ENCODE data around the gene PAFAH2. TPM values are rescaled to one million over a fixed set of nuclear protein-coding genes. Genes with fewer than 3 reads are reported as not detected.
A peak's percentile ranks its signal among the peaks of the same experiment; 100 is the strongest.

The PAFAH2 gene
- 43.6 TPM for total RNA-seq

- DNase-seq (ENCODE audit: low spot score): peak; percentile 99
Measured at GRCh38 chr1:25997828-25998761, at the start of gene PAFAH2. Gene PAFAH2 (minus strand): TSS chr1:25998063. CDS start chr1:25990816, 7,247 bp downstream.

GRCh38 chr1:26047278-26047874 lies 49.5 kb upstream of the PAFAH2 start:
- DNase-seq (ENCODE audit: low spot score): no peak

DNA sequence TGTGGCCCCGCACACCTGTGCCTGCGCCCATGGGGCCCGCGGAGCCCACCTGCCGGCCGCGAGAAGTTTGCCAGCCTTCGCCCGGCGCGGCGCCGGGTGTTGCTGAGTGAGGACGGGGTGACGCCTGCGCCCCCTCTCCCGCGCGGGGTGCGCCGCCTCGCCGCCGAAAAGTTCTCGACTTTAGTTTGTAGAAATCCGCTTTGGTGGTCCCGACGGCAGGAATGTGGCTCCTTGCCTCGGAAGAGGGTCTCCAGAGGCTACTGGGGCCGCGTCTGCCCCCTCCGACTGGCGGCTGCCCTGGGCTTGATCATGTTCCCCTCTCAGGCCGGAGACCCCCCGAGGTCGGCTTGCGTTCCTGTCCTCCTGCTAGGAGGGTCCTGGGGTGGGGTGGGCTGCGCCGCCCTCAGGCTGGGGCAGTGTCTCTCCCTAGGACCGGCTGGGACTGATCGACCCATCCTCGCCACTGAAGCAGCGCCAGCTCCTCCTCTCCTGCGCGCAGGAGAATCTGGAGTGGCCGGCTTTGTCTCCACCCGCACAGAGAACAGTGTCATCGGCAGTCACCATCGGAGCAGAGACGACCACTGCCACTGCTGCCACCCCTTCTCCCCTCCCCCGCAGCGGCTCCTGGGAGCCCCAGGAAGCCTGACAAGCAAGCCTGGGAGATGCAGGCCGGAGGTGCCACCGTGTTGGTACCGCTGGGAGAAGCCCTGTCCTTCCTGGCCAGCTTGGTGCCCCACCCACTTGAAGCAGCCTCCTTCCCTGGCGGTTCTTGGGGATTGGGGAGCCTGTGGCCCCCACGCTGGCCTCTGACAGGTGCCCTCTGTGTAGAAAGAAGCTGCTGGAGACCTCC lies 48.6 kb upstream of the PAFAH2 start:
- DNase-seq (ENCODE audit: low spot score): no peak

DNA sequence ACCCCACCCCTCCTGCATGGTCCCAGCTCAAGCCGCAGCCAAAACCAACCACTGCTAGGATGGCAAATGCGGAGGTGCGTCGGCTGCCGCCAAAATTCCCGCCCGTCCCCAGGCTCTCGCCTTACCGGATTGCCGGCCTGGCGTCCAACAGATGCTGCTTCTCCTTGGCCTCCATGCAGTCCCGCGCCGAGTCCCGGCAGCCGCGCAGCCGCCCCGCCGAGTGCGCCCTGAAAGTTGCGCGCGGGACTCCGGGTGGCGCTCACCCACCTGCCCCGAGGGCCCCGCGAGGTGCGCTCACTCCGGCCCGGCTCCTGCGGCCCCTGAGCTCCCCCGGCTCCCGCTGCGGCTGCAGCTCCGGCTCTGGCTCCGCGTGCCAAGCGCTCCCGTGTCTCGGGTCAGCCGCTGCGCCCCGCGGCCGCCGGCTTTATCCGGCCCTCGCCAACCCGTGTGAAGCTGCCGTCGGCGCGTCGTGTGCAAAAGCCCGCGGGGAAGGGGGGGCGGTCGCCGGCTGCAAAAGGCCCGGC lies 47.9 kb upstream of the PAFAH2 start, which contains the start of gene SLC30A2:
SLC30A2 (minus strand) TSS at position 397 of the 524 bp plus-strand sequence; CDS start at position 175, 222 bp downstream.
- DNase-seq (ENCODE audit: low spot score): no peak

DNA sequence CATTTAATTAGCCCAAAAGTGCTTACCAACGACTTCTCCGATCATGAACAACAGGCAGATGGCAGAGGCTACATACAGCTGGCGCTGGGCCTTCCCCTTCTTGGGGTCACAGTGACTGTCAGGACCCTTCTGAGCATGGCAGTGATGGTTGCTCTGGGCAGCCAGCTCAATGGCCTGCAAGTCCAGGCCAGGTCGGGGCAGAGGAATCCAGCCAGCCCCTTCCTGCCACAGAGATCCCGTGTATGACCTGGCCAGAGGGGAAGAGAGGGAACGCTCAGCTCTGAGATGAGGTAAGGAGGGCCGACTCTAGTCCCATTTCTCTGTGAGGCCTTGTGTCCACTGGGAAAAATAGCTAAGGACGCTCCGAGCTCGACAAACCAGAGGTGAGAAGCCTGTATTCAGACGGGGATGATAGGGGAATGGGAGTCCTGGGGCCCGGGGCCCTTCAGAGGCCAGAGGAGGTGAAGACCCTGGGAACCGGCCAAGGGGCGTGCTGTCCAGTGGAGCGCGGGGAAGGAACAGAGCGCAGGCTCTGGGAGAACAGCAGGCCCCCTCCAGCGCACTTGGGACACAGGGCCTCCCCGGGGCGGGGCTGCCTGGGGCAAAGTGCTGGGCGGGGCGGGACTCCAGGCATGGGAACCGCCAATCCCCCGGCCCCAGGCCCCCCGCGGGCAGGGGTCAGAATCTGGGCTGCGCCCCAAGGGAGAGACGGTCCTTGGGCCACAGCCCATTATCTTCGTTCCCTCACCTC lies 47.3 kb upstream of the PAFAH2 start:
- DNase-seq (ENCODE audit: low spot score): peak; percentile 64

GRCh38 chr1:26044414-26044813 lies 46.6 kb upstream of the PAFAH2 start:
- DNase-seq (ENCODE audit: low spot score): no peak

DNA sequence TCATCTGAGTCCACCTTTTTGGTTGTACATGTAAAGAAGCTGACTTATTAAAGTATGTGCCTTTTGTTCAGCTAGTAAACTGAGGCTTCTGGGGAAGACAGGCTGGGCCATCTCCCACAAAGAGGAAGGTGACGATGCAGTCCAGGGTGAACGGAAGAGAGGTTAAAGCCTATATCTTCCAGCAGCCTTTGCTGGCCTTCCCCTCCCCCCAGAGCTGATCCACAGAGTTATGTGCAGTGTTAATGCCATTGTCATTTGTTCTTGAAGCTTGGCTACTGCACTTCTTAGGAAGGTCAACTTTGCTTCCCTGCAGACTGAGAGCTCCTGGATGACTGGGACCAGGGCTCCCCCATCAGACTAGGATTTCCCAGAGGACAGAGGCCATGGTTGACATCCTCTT lies 45.9 kb upstream of the PAFAH2 start:
- no peak for DNase-seq (ENCODE audit: low spot score)

DNA sequence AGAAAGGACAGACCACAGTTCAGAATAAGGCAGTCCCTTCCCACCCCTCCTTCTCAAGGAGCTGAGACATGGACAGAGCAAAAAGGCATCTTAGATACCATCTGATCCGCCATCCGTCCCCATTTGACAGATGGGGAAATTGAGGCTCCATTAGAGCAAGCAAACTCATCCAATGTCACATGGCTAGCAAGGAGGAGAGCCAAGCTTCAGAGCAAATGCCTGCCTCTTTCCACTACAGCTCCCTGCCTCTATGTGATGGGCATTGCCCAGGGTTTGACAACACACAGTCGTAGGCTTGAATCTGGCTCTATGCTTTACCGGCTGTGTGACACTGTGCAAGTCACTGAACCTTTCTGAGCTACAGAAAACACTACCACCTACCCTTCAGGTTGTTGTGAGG lies 44.1 kb upstream of the PAFAH2 start:
- DNase-seq (ENCODE audit: low spot score): no peak

GRCh38 chr1:26041401-26041800 lies 43.5 kb upstream of the PAFAH2 start:
- no peak for DNase-seq (ENCODE audit: low spot score)

- no peak for DNase-seq (ENCODE audit: low spot score)
Measured at GRCh38 chr1:26038904-26039303, 41.0 kb upstream of the PAFAH2 start.

DNA sequence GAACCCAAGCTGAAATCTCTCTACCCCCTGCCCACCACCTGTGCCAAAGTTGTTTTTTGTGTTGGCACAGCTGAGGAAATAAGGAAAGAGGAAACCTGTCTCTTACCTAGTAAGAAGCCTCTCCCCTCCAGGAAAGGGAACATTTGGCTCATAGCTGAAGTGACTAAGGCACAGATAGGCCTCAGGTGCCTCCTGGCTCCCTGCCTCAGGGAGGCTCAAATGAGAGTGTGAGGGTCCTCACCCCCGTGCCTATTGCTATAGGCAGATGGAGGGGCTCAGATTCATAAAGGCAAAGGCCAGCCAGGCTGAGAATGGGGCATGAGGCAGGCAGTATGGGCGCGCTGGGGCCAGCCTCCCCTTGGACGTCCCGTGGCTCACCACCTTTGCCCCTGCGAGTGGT lies 40.6 kb upstream of the PAFAH2 start:
- no peak for DNase-seq (ENCODE audit: low spot score)

DNA sequence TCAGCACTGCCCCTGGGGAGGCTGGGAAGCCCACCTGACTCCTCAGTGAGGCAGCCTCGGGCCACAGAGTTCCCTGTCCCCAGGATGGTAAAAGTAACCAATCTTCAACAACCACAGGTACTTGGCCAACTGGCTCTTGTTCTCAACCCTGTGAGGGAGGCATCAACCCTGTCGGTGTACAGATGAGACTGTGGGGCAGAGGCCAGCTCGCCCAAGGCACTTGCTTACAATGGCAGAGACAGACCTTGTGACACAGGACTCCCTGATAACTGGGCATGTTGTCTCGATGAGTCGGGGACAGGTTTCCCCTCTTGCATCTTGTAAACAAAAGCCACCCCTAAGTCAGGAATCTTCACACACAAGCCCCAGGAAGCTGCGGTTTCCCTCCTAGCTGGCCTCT lies 40.0 kb upstream of the PAFAH2 start:
- DNase-seq (ENCODE audit: low spot score): no peak

DNA sequence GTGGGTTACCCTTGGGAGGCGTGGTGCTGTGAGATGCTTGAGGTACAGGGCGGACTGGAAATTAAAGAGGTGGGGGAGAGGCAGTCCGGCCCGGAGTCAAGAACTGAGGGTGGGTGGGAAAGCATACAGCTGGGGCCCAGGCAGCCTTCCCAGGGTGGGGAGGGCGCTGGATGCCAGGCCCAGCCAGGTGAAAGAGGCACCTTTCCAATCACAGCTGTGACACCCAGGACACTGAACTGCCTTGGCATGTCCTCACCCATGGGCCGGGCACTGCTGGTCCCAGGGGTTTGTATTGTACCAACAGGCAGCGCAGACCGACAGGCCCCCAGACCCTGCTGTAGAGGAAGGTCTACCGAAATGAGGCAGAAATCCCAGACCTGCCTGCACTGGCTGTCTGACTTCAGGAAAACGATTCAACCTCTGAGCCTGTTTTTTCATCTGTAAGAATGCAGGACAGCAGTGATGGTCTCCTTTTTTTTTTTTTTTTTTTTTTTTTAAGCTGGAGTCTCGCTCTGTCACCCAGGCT lies 39.0 kb upstream of the PAFAH2 start:
- DNase-seq (ENCODE audit: low spot score): no peak

DNA sequence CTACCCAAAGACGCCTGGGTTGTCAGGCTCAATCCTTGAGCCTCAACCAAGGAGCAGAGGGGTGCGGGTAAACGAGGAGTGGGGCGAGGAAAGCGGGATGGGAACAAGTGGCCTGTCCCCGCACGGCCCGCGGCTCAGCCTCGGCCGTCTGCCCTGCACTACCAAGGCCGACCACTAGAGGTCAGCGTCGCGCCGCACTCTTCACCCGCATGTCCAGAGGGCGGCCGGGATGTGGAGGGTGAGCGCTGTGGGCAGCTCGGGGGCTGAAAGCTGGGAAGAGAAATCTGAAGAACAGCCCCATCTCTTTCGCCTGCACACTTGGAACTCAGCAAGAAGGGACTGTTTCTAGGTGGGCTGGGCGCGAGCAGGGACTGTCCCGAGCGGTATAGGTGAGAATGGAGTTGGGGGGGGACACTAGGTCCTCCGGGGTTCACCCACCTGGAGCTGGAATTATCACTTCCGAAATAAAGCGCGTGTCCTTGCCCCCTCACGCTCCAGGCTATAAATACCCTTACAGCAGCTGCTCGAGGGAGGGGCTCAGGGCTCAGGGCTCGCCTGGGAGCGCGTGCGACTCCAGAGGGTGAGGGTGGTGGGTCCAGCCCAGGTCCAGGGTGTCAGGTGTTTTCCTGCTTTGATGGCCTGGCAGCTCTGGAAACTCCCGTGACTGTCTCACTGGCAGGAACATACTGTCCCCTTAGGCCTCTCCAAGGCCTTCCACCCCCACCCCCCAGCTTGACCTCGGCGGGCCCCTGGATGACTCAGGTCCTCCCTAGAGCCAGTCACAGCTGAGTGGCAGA lies 38.3 kb upstream of the PAFAH2 start:
- DNase-seq (ENCODE audit: low spot score): peak; percentile 88

DNA sequence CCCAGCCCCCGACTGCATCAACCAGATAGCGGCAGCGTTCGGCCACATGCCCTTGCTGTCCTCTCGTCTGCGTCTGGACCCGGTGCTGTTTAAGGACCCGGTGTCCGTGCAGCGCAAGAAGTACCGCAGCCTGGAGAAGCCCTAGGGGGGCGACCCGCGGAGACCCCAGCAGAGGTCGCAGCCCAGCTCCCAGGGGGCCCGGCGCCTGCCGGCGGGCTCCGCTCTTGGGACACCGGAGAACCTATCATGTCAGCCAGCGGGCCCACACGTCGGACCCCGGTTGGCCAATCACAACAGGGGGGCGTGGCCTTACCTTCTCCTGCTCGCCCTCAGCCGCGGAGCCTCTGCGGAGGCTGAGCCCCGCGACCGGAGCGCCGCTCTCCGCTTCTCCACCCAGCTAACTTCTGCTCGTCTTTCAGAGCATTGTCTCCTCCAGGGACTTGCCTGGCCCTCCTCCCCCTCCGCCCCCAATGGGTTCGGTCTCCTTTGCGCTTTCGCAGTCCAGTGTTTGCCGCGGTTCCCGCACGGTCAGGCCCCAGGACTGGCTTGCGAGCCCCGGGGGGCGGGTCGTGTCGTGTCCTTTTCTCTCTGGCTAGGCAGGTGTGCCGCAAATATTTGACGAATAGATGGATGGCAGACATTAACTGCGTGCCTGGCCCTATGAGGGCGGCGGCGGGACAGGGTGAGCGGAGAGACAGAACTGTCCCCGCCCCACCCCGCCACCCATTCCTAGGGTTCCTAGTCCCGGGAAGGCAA lies 37.5 kb upstream of the PAFAH2 start:
- peak; percentile 96 for DNase-seq (ENCODE audit: low spot score)

GRCh38 chr1:26034504-26035202 lies 36.8 kb upstream of the PAFAH2 start:
- no peak for DNase-seq (ENCODE audit: low spot score)

GRCh38 chr1:26032656-26033357 lies 34.9 kb upstream of the PAFAH2 start:
- DNase-seq (ENCODE audit: low spot score): no peak

GRCh38 chr1:26031611-26032220 lies 33.9 kb upstream of the PAFAH2 start:
- no peak for DNase-seq (ENCODE audit: low spot score)

Data from mucosa of gallbladder (tissue), 1 donor.